EH (cell line): ENCODE results near the gene CCDC192.

ENCODE experiments used
- DNase-seq: peaks from one replicate; pipeline ENCODE4 v3.0.0-alpha.2; 2015; ENCODE audit warnings: low read depth

Gene CCDC192

DNA sequence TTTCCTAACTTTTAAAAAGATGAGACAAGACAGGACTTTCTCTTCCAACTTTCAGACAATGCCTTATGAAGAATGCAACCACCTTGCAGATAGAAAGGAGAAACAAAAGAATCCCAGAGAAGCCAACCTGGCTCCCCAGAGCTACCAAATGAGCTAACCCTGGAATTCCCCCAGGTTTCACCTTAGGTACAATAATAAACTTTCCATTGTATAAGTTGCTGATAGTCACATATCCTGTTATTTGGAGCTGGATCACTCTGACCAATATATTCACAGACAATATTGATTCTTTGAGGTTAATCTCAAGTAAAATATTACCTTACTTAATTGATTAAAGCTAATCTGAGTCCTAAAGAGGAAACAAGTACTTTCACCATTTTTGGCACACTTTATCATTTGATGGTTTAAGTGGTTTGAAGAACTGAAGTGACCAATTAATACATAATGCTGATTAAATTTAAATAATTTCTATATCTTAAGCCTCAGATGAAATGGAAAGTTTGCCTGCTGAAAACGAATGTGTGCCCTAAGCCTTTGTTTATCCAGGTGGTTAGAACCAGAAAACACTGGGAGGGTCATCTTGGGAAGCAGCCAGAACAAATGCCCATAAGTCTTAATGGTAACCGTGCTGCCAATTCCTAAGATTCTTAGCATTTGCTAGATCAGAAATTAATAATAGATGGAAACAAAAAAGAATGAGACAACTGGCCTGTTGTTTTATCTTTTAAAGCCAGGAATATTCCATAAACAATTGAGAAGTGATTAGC, 220.8 kb downstream of the CCDC192 start:
- DNase-seq = no peak

DNA sequence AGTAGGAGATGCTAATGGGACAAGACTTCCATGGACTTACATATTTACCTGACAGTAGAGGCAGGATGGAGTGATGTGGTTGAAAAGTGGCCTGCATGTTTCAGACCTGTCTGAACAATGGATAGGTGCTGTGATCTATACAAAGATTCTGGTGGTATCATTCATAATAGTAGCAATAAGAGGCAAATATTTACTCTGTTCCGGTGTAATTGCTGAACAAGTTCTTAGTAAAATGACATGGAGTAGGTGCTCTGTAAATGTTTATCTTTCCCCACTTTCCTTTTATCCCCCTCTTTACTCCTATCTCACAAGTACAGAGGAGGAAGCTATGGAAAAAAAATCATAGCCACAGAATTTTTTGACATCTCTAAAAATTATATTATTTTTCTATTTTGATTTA, 221.4 kb downstream of the CCDC192 start:
- no peak for DNase-seq

DNA sequence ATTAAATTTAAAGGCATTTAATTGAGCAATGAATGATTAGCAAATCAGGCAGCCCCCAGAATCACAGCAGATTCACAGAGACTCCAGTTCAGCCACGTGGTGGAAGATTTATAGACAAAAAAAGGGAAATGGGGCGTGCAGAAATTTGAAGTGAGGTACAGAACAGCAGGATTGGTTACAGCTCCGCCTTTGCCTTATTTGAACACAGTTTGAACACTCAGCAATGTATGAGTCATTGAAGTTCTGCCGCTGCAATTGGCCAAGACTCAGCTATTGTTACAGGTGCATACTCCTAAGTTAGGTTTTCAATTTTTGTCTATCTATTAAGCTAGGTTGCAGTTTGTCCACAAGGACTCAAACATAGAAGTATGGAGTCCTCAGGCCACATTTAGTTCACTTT, 222.7 kb downstream of the CCDC192 start:
- DNase-seq = no peak

DNA sequence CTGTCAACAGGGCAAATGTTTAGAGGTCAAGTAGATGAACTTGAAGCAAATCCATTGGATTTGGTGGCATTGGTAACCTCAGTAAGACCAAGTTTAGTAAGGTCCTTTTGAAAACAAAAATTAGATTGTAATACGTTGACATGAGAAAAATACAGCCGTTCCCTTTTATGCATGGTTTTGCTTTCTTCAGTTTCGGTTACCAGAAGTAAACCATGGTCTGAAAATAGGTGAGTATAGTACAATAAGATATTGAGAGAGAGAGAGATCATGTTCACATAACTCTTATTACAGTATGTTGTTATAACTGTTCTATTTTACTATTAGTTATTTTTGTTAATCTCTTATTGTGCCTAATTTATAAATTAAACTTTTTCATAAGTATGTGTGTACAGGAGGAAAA, 223.8 kb downstream of the CCDC192 start:
- no peak for DNase-seq

DNA sequence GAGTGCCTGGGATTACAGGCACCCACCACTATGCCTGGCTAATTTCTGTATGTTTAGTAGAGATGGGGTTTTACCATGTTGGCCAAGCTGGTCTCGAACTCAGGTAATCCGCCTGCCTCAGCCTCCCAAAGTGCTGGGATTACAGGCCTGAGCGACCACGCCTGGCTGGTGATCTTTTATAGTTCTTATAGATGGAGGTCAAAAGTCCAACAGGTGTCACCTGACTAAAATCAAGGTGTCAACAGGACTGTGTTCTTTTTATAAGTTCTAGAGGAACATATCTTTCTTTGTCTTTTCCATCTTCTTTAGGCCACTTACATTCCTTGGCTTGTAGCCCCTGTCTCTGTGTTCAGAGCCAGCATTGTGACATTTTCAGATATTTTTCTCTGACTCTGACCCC, 224.9 kb downstream of the CCDC192 start:
- DNase-seq = no peak

DNA sequence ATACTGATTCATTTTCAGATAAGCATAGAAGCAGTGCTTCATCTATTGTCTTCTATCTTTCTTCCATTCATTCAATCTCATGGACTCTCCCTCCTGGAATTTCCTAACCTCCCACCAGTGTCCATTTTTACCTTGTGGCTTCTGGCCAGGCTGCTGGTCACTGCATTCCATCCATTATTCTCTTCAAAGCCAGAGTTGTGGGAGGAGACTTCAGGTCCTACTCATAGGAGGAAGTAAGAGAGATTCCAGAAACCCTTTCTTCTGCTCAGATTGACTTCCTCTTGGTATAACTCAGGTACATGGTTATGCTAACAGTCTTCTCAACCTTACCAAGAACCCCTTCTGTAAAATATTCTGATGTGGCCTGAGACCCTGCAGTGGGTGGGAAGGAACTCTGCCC, 227.1 kb downstream of the CCDC192 start:
- peak; percentile 56 for DNase-seq

DNA sequence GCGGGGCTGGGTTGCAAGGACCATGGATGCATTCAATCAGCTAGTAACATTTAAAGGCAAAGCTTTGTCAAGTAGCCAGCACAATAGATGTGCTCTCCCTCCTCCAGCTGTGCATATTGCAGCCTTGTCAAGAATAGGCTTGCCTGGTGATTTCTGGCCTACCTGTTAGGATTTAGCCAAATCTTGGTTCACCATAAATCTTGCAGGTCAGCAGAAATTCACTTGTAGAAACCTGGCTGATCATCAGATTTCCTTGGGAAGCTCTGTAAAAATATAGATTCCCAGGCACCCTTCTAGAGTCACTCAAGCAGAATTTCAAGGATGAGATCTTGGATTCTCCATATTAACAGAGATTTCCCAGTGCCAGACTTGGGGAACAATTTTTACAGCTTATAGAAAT, 228.2 kb downstream of the CCDC192 start:
- no peak for DNase-seq

DNA sequence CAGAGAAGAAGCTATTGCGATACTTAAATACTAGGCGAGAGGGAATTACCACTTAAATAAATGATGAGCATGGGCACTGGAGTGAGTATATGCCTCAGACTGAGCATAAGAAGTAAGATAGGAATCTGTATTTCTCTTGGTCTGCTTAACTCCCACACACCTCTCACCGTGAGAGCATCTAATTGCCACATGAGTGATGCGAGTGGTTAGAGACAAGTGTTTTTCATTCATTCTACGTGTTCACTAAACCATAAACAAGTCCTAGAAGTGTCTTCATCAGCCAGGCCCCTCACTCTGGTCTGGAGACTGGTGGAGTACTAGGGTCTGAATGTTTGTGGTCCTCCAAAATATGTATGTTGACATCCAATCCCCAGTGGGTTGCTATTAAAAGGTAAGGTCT, 230.2 kb downstream of the CCDC192 start:
- no peak for DNase-seq

DNA sequence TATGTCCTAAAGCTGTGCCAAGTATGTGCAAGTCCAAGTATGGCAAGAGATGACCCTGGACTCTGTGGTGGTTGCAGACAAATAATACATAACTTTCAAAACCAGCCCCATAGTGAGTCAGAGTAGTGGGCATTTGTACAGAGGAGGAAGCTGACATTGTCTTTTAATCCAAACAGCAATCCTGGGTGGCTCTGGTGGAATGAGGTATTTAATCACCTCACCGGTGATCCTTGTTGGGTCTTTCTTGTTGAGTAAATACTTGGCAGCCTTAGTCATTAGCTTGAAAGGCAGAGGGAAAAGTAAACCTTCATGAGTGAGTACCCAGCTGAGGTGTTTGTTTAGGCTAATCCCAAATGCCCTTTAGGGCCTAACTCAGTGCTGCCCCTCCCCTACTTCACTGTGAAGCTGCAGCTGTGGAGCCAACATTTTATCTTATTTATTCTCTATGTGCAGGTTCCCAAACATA, 231.6 kb downstream of the CCDC192 start:
- peak; percentile 63 for DNase-seq

DNA sequence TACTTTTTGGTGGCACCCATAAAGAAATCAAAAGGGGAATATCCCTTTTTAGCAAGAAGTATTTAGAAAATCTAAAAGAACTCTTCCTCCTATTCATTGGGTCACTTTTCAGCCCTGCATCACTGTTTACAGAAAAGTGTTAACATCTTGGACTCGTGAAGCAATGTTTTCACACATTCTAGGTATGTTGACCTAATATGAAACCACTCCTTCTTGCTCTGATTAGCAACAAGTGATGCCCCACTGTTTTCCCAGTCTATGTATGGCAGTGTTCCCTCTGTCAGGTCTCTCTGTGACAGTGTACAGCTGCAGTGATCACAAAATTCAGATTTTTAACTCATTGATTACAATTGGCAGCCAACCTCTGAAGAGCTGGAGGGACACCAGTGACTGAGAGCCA, 232.2 kb downstream of the CCDC192 start:
- DNase-seq = no peak

DNA sequence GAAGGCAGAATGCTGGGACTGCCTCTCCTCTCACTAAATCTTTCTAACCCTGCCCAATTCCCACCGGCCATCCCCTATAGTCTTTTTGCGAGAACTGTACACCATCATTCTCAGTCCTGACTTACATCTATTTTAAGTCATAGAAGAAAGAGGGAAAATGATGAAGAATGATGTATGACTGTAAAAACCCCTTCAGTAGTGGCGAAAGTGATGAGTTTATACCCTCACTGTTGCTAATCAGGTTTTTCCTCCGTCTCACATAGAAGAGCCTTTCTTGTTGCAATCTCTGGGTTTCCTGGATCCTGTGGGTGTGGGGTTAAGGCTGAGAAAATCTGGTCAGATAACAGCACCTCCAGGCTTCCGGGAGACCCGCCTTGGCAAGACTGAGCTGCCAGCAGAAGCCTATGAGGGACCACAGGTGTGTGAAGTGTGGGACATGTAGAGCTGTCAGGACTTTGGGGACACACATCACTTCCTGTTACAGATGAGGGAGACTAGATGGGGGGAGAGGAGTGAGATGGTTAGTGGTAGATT, 233.3 kb downstream of the CCDC192 start:
- no peak for DNase-seq

DNA sequence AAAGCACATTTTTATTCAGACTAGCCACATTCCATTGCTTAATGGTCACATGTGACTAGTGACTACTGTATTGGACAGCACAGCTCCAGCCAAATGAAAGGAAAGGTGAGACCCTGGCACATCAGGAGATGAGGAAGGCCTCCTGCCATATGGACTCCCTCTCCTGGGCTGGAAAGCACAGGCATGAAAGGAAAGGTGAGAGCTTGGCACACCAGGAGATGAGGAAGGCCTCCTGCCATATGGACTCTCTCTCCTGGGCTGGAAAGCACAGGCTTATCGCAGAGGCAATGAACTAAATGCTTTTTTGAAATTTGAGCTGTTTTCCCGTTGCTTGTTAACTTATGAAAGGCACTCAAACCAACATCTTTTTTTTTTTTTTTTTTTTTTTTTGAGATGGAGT, 235.6 kb downstream of the CCDC192 start:
- DNase-seq = no peak

DNA sequence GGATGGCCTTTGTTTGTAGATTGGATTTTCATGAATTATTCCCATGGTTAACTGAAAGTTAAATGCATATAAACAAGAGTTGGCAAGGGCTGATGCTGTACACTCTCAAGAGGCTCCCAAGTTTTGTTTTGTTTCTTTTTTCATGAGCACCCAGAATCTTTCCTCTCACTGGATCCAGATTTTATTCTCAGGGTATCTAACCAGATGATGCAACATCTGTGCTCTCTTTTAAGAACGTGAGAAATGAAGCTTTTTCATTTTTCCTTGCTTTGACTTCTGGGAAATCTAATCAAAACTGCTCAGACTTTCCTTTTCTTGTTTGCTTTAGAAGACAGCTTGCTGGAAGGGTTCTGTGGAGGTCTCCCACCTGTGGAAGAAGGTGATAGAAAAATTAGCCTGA, 237.7 kb downstream of the CCDC192 start:
- peak; percentile 22 for DNase-seq

DNA sequence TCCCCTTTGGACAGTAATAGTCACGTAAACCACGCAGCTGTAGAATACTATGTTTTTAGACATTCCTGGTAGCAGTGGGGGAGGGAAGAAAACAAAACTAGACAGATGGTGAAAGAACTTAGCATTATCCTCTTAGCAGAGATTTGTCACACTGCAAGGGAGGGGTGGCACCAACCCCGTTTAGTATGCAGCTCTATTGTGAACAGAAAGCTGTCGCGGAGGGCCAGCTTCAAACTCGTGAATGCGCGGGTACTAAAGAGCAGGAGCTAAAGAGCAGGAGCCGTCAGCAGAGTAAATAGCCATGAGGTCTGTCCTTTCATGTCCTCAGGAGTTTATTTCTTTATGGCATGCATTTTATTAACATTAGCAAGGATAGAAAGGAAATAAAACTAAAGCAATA, 238.5 kb downstream of the CCDC192 start:
- DNase-seq = peak; percentile 77

DNA sequence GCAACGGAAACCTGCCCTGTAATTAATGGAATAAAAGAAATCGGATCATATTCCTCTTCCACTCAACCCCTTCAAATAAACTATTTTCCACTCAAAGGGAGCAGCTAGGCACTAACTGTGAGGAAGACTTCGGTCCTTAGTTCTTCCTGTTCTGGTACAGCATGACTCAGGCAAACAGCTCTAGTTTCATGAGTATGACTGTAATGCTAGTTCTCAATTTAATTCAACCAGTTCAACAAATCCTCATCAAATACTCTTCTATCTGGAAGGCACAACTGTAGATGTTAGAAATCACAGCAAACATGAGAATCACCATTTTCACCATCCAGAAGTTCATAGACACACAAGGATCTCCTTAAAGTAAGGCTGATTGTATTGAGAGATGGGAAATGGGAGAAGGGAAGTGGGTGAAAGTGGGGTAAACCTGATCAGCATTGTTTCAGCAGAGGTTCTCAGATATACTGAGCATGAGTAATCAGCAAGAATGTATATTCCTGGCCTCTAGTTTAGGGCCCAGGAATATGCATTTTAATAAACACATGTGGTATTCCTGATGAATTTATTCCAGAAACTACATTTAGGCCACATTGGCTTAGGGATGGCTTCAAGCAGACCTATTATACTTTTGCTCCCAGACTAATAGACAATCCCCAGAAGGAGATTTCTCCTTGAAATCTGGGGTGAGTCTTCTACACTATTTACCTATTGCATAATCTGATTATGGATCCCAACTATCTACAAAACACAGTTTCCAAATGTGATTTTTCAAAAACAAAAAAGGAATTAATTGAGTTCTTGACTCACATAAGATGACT, 239.3 kb downstream of the CCDC192 start:
- DNase-seq = peak; percentile 61

DNA sequence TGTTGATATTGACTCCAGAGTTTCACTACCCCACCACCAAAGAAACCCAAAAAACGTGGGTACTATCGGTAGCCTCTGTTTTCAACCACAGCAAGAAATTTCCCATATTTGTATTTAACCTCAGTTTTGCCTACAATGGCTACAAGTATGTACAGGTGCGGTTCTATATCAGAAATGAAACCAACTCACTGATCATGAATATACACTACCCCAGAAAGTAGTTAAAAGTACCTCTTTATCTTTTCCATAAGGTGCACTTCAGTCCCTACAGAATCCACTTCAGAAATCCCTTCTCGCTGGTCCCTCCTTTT, 239.8 kb downstream of the CCDC192 start:
- no peak for DNase-seq

DNA sequence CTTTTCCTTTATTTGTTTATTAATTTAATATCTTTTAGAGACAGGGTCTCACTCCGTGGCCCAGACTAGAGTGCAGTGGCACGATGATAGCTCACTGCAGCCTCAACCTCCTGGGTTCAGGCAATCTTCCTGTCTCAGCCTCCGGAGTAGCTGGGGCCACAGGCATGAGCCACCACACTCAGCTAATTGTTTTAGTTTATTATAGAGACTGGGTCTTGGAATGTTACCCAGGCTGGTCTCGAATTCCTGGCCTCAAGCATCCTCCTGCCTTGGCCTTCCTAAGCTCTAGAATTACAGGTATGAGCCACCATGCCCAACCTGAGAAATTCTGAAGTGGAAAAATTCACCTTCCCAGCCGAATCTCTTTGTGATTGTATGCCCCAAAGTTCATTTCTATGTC, 240.9 kb downstream of the CCDC192 start:
- no peak for DNase-seq

DNA sequence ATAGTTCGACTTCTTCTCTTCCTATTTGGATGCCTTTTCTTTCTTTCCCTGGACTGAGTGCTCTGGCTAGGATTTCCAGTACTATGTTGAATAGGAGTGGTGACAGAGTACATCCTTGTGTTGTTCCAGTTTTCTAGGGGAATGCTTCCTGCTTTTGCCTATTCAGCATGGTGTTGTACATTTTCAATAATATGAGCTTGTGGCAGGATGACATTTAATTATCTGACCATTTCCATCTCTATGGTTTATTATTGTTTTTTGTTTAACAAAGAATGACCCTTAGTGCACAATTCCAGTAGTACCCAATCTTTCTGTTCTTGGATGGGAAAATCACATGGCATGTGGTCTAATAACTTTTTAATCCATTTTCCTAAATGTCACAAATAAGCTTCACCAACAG, 244.8 kb downstream of the CCDC192 start:
- DNase-seq = no peak

DNA sequence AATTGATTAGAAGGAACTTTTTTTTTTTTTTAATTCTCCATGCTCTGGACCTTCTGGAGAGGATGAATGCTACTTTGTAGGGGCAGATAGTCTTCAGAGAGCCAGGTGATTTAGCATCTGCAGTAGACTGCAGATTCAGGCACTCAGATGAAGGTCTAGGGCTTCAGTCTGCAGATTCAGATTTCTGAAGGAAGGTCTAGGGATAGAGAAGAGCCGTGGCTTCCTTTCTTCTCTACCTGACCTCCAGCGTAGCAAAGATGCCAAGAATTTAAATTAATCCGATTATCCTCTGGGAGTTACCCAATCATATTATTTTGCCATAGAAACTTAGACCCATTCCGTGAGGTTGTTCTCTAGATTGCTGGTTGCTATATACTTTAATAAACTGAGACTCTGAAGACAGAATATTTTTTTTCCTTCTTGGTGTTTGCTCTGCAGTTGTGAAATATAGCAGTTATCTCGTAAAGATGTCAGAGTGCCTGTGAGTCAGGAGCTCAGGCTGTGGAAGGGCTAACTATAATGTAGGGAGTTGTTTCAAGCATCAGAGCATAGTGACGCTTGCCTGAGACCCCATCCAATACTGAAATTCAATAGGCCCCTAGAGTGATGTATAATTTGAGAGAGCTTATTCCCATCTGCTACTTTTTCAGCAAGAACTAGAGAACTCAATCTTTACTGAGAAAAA, 247.7 kb downstream of the CCDC192 start:
- peak; percentile 56 for DNase-seq

DNA sequence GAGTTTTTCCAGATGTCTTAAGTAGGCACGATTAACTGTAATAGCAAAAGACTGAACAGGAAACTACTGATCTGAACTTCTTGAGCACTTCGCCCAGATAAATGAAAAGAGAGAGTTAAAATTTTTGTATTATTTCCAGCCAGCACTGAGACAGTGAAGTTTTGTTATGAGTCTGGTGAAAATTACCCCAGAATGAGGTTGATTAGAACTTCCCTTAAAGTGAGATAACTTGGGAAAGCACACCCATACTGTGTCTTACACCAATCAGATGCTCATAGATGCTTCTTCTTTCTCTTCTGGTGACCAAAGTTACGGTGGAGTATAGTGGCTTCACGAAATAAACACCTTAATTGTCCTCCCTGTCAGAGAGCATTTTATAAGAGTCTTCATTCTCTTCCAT, 248.6 kb downstream of the CCDC192 start:
- DNase-seq = no peak

DNA sequence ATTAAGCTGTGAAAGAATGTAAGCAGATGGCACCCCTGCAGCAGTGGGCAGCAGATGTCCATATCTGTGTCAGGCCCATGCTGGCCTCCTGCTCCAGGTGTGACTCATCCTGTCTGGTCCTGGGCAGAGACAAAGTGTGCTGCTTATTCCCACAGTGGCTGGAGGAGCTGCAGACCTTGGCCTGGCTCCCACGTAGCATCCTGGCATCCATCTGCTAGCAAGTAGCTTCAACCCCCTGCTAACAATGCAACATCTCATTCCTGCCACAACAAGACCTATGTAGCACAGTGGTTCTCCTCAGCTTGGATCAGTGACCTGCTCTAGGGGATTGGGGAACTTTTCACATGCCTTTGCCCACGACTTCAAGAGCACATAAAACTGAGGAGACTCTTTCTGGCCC, 254.0 kb downstream of the CCDC192 start:
- DNase-seq = peak; percentile 82

DNA sequence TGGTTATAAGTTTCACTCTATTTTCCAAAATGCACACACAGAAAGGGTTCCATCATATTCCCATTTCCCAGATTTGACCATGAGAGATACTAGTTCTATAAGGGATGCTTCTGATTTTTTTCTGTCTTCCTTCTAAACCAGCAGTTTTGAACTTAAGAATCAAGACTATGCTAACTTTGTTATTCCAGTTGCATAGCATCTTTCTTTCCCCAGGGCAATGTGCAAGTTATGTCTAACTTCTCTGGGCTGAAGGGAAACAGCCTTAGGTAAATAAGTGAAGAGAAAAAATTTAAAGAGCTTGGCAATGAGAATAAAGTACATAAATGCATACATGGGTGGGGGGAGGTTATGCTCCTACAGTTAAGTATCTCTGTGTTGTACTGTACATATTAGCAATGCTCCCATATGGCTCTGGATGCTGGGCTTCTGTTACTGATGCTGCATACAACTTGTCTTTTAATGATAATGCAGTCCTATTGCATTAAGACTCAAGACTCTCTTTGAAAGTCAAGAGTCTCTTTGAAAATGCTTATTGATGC, 254.6 kb downstream of the CCDC192 start:
- peak; percentile 34 for DNase-seq
